BLaER1 (cell line): ENCODE data around the gene FOXL3.

Source experiments
- H3K27ac ChIP-seq: shearing (Covaris generic); formaldehyde crosslinking; 2 replicates; pipeline ENCODE4 v1.8.1; 2022
- H3K27me3 ChIP-seq: shearing (Covaris generic); formaldehyde crosslinking; 2 replicates; pipeline ENCODE4 v1.8.1; 2022
- H3K36me3 ChIP-seq: shearing (Covaris generic); formaldehyde crosslinking; 2 replicates; pipeline ENCODE4 v1.8.1; 2022
- H3K4me1 ChIP-seq: shearing (Covaris generic); formaldehyde crosslinking; 2 replicates; pipeline ENCODE4 v1.8.1; 2022
- H3K4me2 ChIP-seq: shearing (Covaris generic); formaldehyde crosslinking; 2 replicates; pipeline ENCODE4 v1.8.1; 2022
- H3K4me3 ChIP-seq: shearing (Covaris generic); formaldehyde crosslinking; 2 replicates; pipeline ENCODE4 v1.8.1; 2022
- H3K9ac ChIP-seq: shearing (Covaris generic); formaldehyde crosslinking; 2 replicates; pipeline ENCODE4 v1.8.1; 2022
- H3K9me3 ChIP-seq: shearing (Covaris generic); formaldehyde crosslinking; 2 replicates; pipeline ENCODE4 v1.8.1; 2022
- H4K20me1 ChIP-seq: shearing (Covaris generic); formaldehyde crosslinking; 2 replicates; pipeline ENCODE4 v1.8.1; 2022
- Cebpa-rat ChIP-seq: shearing (Covaris generic); IDR thresholded peaks from 2 replicates; pipeline ENCODE4 v1.8.1; 2022

The FOXL3 gene

DNA sequence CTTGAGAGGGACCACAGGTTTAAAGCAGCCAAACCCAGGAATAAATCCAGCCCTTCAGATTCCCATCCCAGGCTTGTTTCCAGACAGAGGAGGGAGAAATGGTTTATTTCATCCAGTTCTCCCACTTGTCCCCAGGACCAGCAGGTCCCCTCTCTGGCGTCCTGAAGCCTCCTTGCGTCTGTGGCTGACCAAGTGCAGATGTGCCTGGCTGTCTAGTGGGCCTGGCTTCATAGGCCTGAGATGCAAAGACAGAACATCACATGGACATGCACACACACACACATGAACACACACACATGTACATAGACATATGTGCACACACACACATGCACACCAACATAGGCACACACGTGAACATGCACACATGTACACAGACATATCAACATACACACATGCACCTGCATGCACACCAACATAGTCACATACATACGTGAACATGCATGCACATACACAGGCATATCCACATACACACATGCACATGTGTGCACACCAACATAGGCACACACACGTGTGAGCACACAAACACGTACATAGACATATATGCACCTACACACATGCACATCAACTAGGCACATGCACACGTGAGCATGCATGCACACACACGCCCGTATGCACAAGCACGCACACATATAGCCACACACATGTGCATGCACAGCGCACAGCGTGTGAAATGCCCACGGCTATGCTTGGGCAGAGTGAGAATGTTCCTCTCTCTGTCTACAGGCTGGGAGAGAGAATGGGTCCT, 10.7 kb downstream of the FOXL3 start:
- Histone ChIP-seq H3K9me3 (no peaks in the 10 kb centered on the region), H3K36me3 (no peaks in the 10 kb centered on the region), H3K27ac (no peak overlapping the region), H3K4me2 (peak overlapping the region; percentile 34), H4K20me1 (no peaks in the 10 kb centered on the region), H3K4me1 (peaks cover 12% of the 10 kb centered on the region), H3K27me3 (no peaks in the 10 kb centered on the region), H3K9ac (no peak overlapping the region), H3K4me3 (no peak overlapping the region)
- TF ChIP-seq Cebpa-rat, result no peak

DNA sequence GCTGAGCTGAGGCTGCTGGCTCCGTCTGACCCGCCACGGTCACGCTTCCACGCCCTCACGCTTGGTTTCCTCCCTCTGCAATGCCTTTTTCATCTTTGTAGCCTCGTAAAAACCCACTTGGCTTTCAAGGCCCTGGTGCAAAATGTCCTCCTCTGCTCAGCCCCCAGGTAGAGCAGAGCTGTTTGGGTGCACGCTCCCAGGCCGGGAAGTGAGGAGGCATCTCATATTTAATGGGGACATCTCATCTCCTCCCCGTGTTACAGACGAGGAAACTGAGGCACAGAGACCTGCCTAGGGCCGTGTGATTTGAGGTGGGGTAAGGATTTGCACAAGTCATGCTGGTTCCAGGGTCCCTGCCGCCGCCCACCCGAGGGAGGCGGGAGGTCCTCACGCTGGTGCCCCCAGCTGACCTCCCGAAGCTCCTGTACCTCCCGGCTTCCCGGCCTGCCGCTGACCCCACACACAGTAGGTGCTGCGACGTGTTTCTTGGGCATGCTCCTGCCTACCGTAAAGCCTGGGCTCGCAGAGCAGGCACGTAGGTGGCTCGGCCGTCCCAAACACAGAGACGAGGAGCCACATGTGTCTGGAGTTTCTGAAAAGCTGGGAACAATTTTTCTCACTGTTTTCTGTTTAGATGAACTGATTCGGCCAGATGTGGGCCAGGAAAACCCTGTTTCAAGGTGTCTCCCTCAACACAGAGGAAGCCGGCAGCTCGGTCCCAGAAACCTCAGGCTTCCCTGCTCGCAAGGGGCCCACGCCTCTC, 11.5 kb downstream of the FOXL3 start:
- Histone ChIP-seq H3K9me3 (no peaks in the 10 kb centered on the region), H3K9ac (no peak overlapping the region), H3K27ac (no peak overlapping the region)

DNA sequence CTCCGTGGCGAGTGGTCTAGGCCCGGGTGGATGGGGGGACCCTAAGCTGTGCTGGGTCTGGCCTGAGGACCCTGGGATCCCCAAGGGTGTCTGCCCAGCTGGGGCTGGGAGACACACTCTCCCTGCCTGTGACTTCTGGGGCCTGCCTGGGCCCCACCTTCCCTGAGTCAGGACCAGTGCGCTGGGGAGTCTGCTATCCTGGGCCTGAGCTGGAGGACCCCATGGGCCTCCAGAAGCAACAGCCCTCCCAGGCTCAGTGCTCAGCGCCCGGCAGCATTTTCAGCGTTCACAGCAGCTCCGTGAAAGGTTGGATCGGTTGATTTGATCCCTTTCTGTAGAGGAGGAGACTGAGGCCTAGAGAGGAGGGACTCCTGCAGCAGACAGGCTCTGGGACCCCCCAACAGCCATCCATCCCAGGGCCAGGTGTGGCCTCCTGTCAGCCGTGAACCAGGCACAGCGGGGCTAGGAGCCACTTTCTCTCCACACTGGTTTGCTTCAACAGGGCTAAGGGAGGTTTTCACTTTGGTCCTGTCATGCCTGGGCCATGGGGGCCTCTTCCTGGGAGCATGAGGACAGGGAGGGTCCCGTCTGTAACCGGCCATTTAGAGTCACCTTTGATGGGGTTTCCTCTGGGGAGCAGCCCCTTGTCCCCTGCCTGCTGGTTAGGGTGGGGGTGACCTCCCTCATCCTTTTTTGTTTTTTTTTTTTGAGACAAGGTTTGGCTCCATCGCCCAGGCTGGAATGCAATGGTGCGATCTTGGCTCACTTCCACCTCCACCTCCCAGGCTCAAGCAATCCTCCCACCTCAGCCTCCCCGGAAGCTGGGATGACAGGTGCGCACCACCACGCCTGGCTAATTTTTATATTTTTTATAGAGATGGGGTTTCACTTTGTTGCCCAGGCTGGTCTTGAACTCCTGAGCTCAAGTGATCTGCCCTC, 12.4 kb downstream of the FOXL3 start:
- Histone ChIP-seq H3K27me3 (no peaks in the 10 kb centered on the region), H3K9me3 (peaks cover 3% of the 10 kb centered on the region)

More for the DNA sequence above, 11.5 kb downstream of the FOXL3 start:
- no peak overlapping the region for H3K4me3 ChIP-seq
- H4K20me1 ChIP-seq, result no peaks in the 10 kb centered on the region
- peak overlapping the region; percentile 34 for H3K4me2 ChIP-seq
- H3K4me1 ChIP-seq, result peaks cover 11% of the 10 kb centered on the region
- H3K27me3 ChIP-seq, result no peaks in the 10 kb centered on the region
- H3K36me3 ChIP-seq, result no peaks in the 10 kb centered on the region
- TF ChIP-seq Cebpa-rat, result no peak

GRCh38 chr7:303425-303824, 13.5 kb downstream of the FOXL3 start:
- H3K4me1 ChIP-seq, result peaks cover 11% of the 10 kb centered on the region
- H3K4me3 ChIP-seq, result no peak overlapping the region
- H3K27me3 ChIP-seq, result no peaks in the 10 kb centered on the region
- no peak overlapping the region for H3K27ac ChIP-seq
- peaks cover 14% of the 10 kb centered on the region for H3K9me3 ChIP-seq
- no peaks in the 10 kb centered on the region for H3K36me3 ChIP-seq
- no peak overlapping the region for H3K4me2 ChIP-seq
- TF ChIP-seq Cebpa-rat, result no peak
- H4K20me1 ChIP-seq, result no peaks in the 10 kb centered on the region
- no peak overlapping the region for H3K9ac ChIP-seq

More for the DNA sequence above, 12.4 kb downstream of the FOXL3 start:
- Histone ChIP-seq H3K4me2 (no peak overlapping the region), H3K4me1 (peaks cover 11% of the 10 kb centered on the region), H3K36me3 (no peaks in the 10 kb centered on the region), H3K27ac (no peak overlapping the region), H3K4me3 (no peak overlapping the region), H3K9ac (no peak overlapping the region), H4K20me1 (no peaks in the 10 kb centered on the region)
- no peak for TF ChIP-seq Cebpa-rat

- H3K4me1 ChIP-seq, result peaks cover 11% of the 10 kb centered on the region
- no peak for TF ChIP-seq Cebpa-rat
- peaks cover 20% of the 10 kb centered on the region for H3K9me3 ChIP-seq
- no peaks in the 10 kb centered on the region for H3K36me3 ChIP-seq
- H3K27ac ChIP-seq, result no peak overlapping the region
- H3K9ac ChIP-seq, result no peak overlapping the region
- no peak overlapping the region for H3K4me2 ChIP-seq
- H3K27me3 ChIP-seq, result no peaks in the 10 kb centered on the region
- H4K20me1 ChIP-seq, result no peaks in the 10 kb centered on the region
- H3K4me3 ChIP-seq, result no peak overlapping the region
Observed at GRCh38 chr7:303884-304573, 14.1 kb downstream of the FOXL3 start.

DNA sequence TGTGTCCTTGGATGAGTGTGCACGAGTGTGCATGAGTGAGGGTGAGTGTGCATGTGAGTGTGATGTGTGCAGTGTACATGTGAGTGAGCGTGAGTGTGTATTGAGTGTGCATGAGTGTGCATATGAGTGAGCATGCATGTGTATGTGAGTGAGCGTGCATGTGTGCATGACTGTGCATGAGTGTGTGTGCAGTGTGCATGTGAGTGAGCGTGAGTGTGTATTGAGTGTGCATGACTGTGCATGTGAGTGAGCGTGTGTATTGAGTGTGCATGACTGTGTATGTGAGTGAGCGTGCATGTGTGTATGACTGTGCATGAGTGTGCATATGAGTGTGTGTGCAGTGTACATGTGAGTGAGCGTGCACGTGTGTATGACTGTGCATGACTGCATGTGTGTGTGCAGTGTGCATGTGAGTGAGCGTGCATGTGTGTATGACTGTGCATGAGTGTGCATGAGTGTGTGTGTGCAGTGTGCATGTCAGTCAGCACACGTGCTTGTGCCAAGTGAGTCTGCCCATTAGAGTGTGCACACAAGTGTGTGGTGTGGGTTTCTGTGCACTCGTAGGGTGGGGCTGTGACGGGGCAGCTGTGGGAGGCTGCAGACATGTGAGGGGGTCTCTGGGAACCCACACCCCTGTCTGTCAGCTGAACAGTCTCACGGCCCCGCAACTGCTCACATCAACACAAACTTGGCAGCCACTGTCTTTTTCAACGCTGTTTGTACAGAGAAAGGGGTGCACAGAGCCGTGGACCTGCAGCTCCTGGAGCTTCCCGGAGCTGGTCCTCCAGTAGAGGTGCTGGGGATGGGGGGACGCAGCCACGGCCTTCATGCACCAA, 14.8 kb downstream of the FOXL3 start:
- Histone ChIP-seq H3K9ac (no peak overlapping the region), H3K27ac (no peak overlapping the region), H3K4me3 (no peak overlapping the region), H3K9me3 (peaks cover 28% of the 10 kb centered on the region), H4K20me1 (no peaks in the 10 kb centered on the region), H3K4me1 (peaks cover 11% of the 10 kb centered on the region), H3K27me3 (no peaks in the 10 kb centered on the region), H3K4me2 (no peak overlapping the region), H3K36me3 (no peaks in the 10 kb centered on the region)
- no peak for TF ChIP-seq Cebpa-rat

DNA sequence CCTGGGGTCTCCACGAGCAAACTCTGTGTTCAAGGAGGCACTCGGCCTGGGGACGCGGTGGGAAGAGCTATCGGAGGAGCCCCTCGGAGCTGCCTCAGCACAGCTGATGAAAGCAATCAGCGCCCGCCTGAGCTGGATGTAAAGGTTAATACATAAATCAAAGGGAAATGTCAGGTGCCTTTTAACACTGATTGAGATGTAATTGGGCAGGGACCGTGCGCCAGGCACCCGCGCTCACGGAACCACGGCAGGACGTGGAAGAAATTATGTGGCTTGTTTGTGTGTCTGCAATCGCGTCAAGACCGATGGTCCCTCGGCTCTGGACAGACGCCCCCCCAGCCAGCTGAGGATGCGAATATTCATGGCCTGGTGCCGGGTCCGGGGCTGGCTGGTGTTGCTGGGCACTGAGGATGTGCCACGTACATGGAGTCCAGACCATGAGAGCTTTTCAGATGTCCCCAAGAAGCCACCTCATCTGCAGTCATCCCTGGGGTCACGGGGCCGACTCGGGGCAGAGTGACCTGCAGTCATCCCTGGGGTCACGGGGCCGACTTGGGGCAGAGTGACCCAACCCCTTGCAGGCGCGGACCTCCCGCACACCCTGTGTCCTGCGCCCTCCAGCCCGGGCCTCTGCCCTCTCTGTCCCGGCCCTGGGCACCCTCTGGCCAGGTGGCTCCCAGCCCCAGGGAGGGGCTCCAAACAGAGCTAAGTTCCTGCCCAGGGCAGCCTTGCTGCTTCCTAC, 15.6 kb downstream of the FOXL3 start:
- no peak overlapping the region for H3K4me2 ChIP-seq
- H4K20me1 ChIP-seq, result no peaks in the 10 kb centered on the region
- no peak overlapping the region for H3K4me3 ChIP-seq
- no peaks in the 10 kb centered on the region for H3K27me3 ChIP-seq
- H3K27ac ChIP-seq, result no peak overlapping the region
- H3K36me3 ChIP-seq, result no peaks in the 10 kb centered on the region
- peaks cover 11% of the 10 kb centered on the region for H3K4me1 ChIP-seq
- H3K9ac ChIP-seq, result no peak overlapping the region
- peaks cover 30% of the 10 kb centered on the region for H3K9me3 ChIP-seq
- no peak for TF ChIP-seq Cebpa-rat

DNA sequence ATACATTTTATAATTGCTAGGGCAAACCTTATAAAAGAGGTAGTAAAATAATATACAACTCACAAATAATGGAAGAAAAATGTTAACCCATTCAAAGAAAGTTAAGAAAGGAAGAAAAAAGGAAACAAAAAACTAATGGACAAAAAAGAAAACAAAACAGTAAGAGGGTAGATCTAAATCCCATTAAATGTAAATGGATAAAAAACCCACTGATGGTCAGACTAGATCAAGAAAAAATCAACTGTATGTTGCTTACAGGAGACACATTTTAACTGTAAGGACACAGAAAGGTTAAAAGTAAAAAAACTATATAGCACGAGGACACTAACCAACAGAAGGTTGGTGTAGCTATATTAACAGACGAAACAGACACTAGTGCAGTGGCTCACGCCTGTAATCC, 18.0 kb downstream of the FOXL3 start:
- no peaks in the 10 kb centered on the region for H3K4me1 ChIP-seq
- no peak overlapping the region for H3K27ac ChIP-seq
- H3K36me3 ChIP-seq, result no peaks in the 10 kb centered on the region
- H4K20me1 ChIP-seq, result no peaks in the 10 kb centered on the region
- H3K9me3 ChIP-seq, result peaks cover 30% of the 10 kb centered on the region
- no peak for TF ChIP-seq Cebpa-rat
- no peak overlapping the region for H3K4me2 ChIP-seq
- no peak overlapping the region for H3K4me3 ChIP-seq
- H3K27me3 ChIP-seq, result no peaks in the 10 kb centered on the region
- H3K9ac ChIP-seq, result no peak overlapping the region
